K562 (cell line): ENCODE results near the gene NFYC. TPM values are rescaled to one million over a fixed set of nuclear protein-coding genes. Genes with fewer than 3 reads are reported as not detected.

Experiments
- ATAC-seq: fragments of 200-7000 bp; cut with Tn5 transposase; 3 replicates; pipeline ENCODE4 v1.9.1; 2020; ENCODE audit warnings: moderate library complexity
- BruUV-seq: library from RNA; stranded (reverse); fragments of 400-500 nt; replicated peaks from 2 replicates; lab custom pipeline; 2021; lab: Mats Ljungman, UMichigan
- CTCF ChIA-PET: fragments of 300-600 bp; formaldehyde crosslinking; extraction: SDS; loops from one replicate; lab custom pipeline; 2021; ENCODE audit warnings: low intra/inter-chr PET ratio; lab: Yijun Ruan, JAX
- POLR2A ChIA-PET: fragments of 300-600, 350-650 bp; sonication (Branson Sonifier 250); formaldehyde crosslinking; extraction: SDS; loops from one replicate; lab custom pipeline; 2021; ENCODE audit warnings: antibody characterized with exemption, inconsistent platforms; lab: Yijun Ruan, JAX
- DNase-seq, 4 experiments: peaks; one replicate each; pipeline versions ENCODE4 v3.0.0 to v3.0.0-alpha.2; 2011 to 2018; ENCODE audit warnings: low spot score in 3 of 4, mixed read lengths in 3 of 4; ENCODE audit errors: extremely low read depth in 1 of 4
- FAIRE-seq: peaks from 2 replicates; lab custom pipeline; 2011; peaks lifted over from hg19 to GRCh38; lab: Jason Lieb, UNC
- H2AFZ ChIP-seq: 2 replicates; pipeline ENCODE4 v1.6.0; 2011; ENCODE audit warnings: low read depth, low read length, control low read depth, inconsistent platforms
- H3K27ac ChIP-seq: fragments of 200-600 bp; 3 replicates; pipeline ENCODE4 v1.8.0; 2011; ENCODE audit warnings: low read depth, mild to moderate bottlenecking, control low read depth, inconsistent platforms, low read length, moderate library complexity, mixed read lengths; ENCODE audit errors: extremely low read depth
- H3K27me3 ChIP-seq, 2 experiments: fragments of 300-600 bp in 1 of 2; 2 replicates in 1 of 2; 3 replicates in 1 of 2; pipeline versions ENCODE4 v1.6.0 to v1.8.0; 2011; ENCODE audit warnings: inconsistent platforms in 2 of 2, low read length in 2 of 2, mild to moderate bottlenecking in 1 of 2, mixed read lengths in 1 of 2, moderate library complexity in 1 of 2; ENCODE audit not compliant: control insufficient read depth in 2 of 2, insufficient read depth in 2 of 2
- H3K36me3 ChIP-seq: fragments of 300-600 bp; 3 replicates; pipeline ENCODE4 v1.8.0; 2011; ENCODE audit warnings: mild to moderate bottlenecking, low read length, inconsistent platforms; ENCODE audit not compliant: control insufficient read depth, insufficient read depth
- H3K4me1 ChIP-seq, 2 experiments: fragments of 200-600 bp in 1 of 2; replicated peaks in 1 of 2; 2 replicates in 1 of 2; 3 replicates in 1 of 2; pipeline versions ENCODE4 v1.5.1 to v1.8.0; 2011; ENCODE audit warnings: inconsistent platforms in 2 of 2, low read length in 2 of 2, mild to moderate bottlenecking in 1 of 2, mixed read lengths in 1 of 2, moderate library complexity in 1 of 2; ENCODE audit not compliant: control insufficient read depth in 2 of 2, insufficient read depth in 2 of 2
- H3K4me2 ChIP-seq: 2 replicates; pipeline ENCODE4 v1.6.1; 2011; ENCODE audit warnings: low read length, control low read depth, inconsistent platforms, mixed read lengths; ENCODE audit not compliant: insufficient read depth
- H3K4me3 ChIP-seq: fragments of 200-600 bp; sonication (generic), shearing (Covaris generic); 2 replicates; pipeline ENCODE4 v1.5.1; 2016; ENCODE audit warnings: control low read depth, inconsistent platforms
- H3K79me2 ChIP-seq: fragments of 200-600 bp; 3 replicates; pipeline ENCODE4 v1.8.0; 2011; ENCODE audit warnings: low read length, inconsistent platforms; ENCODE audit not compliant: control insufficient read depth, insufficient read depth
- H3K9ac ChIP-seq, 2 experiments: 2 replicates each; pipeline versions ENCODE4 v1.6.0 to v1.6.1; 2011; ENCODE audit warnings: low read depth in 2 of 2, low read length in 2 of 2, control low read depth in 1 of 2, inconsistent platforms in 1 of 2, mild to moderate bottlenecking in 1 of 2, mixed read lengths in 1 of 2; ENCODE audit not compliant: insufficient read depth in 1 of 2
- H3K9me1 ChIP-seq: one replicate; pipeline ENCODE4 v1.6.0; 2011; ENCODE audit warnings: inconsistent platforms, mild to moderate bottlenecking, low read length, moderate library complexity; ENCODE audit not compliant: control insufficient read depth, insufficient read depth
- H3K9me3 ChIP-seq: replicated peaks from 2 replicates; pipeline ENCODE4 v1.5.1; 2011; ENCODE audit warnings: low read depth, low read length, inconsistent platforms; ENCODE audit not compliant: control insufficient read depth, insufficient read depth
- H4K20me1 ChIP-seq: replicated peaks from 2 replicates; pipeline ENCODE4 v1.6.1; 2011; ENCODE audit warnings: low read length, inconsistent platforms, mixed read lengths; ENCODE audit not compliant: control insufficient read depth, insufficient read depth
- CAMTA2 ChIP-seq: fragments of 250-450 bp; sonication (Bioruptor Pico); conservative IDR thresholded peaks from 2 replicates; pipeline ENCODE4 v1.5.1; 2022
- RBM25 ChIP-seq: fragments of 200-400 bp; formaldehyde crosslinking; IDR thresholded peaks from 2 replicates; pipeline ENCODE4 v1.6.1; 2018; ENCODE audit warnings: low read length, low read depth, moderate library complexity; ENCODE audit not compliant: severe bottlenecking
- XRCC3 ChIP-seq: fragments of 450-650 bp; IDR thresholded peaks from 2 replicates; pipeline ENCODE4 v1.6.1; 2017; ENCODE audit warnings: mild to moderate bottlenecking, moderate library complexity
- ZNF121 ChIP-seq: sonication (generic); formaldehyde crosslinking; conservative IDR thresholded peaks from 2 replicates; pipeline ENCODE4 v1.8.0; 2022; ENCODE audit warnings: missing genetic modification reagents
- WGBS: fragments of 100-300 bp; shearing (Covaris generic); methylation state at CpG from one replicate; pipeline ENCODE4 v1.1.6; 2016; ENCODE audit warnings: low coverage, mixed read lengths; ENCODE audit not compliant: insufficient coverage; ENCODE audit errors: missing lambda C conversion rate; 5-methylcytosine and 5-hydroxymethylcytosine counted together
- in situ Hi-C: fragments of 300-500 bp; cut with MboI; formaldehyde crosslinking; loops from 4 replicates; pipeline ENCODE4 v1.15.0; 2018; ENCODE audit warnings: inconsistent platforms, mixed read lengths
- intact Hi-C: fragments of 100-400 bp; cut with micrococcal nuclease; formaldehyde crosslinking; loops from 2 replicates; pipeline ENCODE4 v1.14.2; 2022
- polyA plus RNA-seq, 8 experiments: library from polyadenylated mRNA; depleted of rRNA in 4 of 8; stranded (reverse) in 5 of 8; unstranded in 3 of 8; fragments of >200 nt; fragmentation: Nextera tagmentation in 2 of 8; fragmentation: Illumina TruSeq in 1 of 8; extraction: Ambion mirVana in 2 of 8; extraction: Trizol in 1 of 8; gene quantifications; 2 replicates each; pipeline versions ENCODE4 v1.2.1 to v1.2.3, GENCODE V29; 2011 to 2014; ENCODE audit warnings: inconsistent platforms in 1 of 8, missing spikeins in 1 of 8
- total RNA-seq, 7 experiments: library from RNA; depleted of rRNA in 6 of 7; stranded (reverse); fragments of >200 nt in 6 of 7; fragmentation: Illumina TruSeq in 2 of 7; extraction: Trizol in 2 of 7; gene quantifications; 2 replicates each; pipeline versions ENCODE4 v1.2.1 to v1.2.3, GENCODE V29; 2011 to 2021; ENCODE audit warnings: low replicate concordance in 1 of 7

The NFYC gene
- total and polyA plus RNA-seq, 9 of the 15 experiments (the other 6 are each of a cell fraction or from before 2014, with no cell fraction given) = 4.8 to 59.8 (median 41.1) TPM

- ATAC-seq (no peak), FAIRE-seq (no peak), DNase-seq (no peak)
- intact Hi-C loops (no loop called here), in situ Hi-C loops (no loop called here)
- no peaks in the 10 kb centered on the region for H4K20me1 ChIP-seq
- WGBS = 55% methylated on average over 1 of the region's 1 CpG
- no TSS peak for BruUV-seq
- peaks cover 76% of the 10 kb centered on the region for H3K79me2 ChIP-seq
- ChIA-PET POLR2A (interaction anchor here (0.5 to 1.6 kb wide), 5 partner anchors 9 to 1102 kb away, joined by 3 to 7 read pairs (median 5); partner anchors contain the start of gene NFYC), CTCF (no interaction called here)
- H3K4me1 ChIP-seq = peaks cover 0 to 10% of the 10 kb centered on the region in 2 experiments; a peak in 3 of 5 replicates
- H3K4me2 ChIP-seq = no peak overlapping the region
- H3K4me3 ChIP-seq = no peak overlapping the region
- TF ChIP-seq CAMTA2 (CRISPR knock-in tag) (no peak), XRCC3 (no peak)
- H3K9ac ChIP-seq = no peak overlapping the region
- peaks cover 18% of the 10 kb centered on the region for H3K36me3 ChIP-seq
- no peaks in the 10 kb centered on the region for H3K9me3 ChIP-seq
- no peak overlapping the region for H3K27ac ChIP-seq
- no peaks in the 10 kb centered on the region for H3K27me3 ChIP-seq
- no peak overlapping the region for H2AFZ ChIP-seq
- H3K9me1 ChIP-seq = no peaks in the 10 kb centered on the region
Measured at GRCh38 chr1:40717955-40718354, 26.5 kb downstream of the NFYC start.

DNA sequence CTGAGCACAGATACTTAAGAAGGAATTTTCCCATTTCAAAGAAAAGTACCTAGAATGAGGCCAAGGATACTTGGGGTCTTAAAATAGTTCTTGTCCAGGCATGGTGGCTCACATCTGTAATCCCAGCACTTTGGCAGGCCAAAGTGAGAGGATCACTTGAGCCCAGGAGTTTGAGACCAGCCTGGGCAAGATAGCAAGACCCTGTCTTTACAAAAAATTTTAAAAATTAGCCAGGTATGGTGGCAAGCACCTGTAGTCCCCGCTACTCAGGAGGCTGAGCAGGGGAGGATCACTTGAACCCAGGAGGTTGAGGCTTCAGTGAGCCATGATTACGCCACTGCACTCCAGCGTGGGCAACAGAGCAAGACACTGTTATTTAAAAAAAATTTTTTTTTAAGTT, 29.0 kb downstream of the NFYC start:
- no peak for DNase-seq
- Histone ChIP-seq H3K9ac (no peak overlapping the region), H3K27ac (no peak overlapping the region), H3K4me1 (no peaks in the 10 kb centered on the region; a peak in 1 of 5 replicates), H3K79me2 (peaks cover 64% of the 10 kb centered on the region), H3K9me3 (no peaks in the 10 kb centered on the region)
- WGBS = 90% methylated on average over 3 of the region's 3 CpGs
- no peak for TF ChIP-seq RBM25
- TF ChIP-seq ZNF121 (CRISPR knock-in tag) = 0 out of 2 replicates have a peak, but pooled peaks have one; percentile 34
- TF ChIP-seq, all 486 proteins: peak for 1
- Histone ChIP-seq H4K20me1 (no peaks in the 10 kb centered on the region), H3K9me1 (no peaks in the 10 kb centered on the region), H3K36me3 (peaks cover 10% of the 10 kb centered on the region; the same call in 2 of the 3 replicates), H3K27me3 (no peaks in the 10 kb centered on the region), H3K4me2 (no peak overlapping the region), H3K4me3 (no peak overlapping the region), H2AFZ (no peak overlapping the region)
- in situ Hi-C loops (no loop called here), intact Hi-C loops (no loop called here)
- ChIA-PET POLR2A (interaction anchor here (0.6 to 4.1 kb wide), 6 partner anchors 9 to 77 kb away, joined by 3 to 17 read pairs (median 5); no protein-coding TSS in a partner anchor), CTCF (no interaction called here)
- ATAC-seq (no peak), FAIRE-seq (no peak)
- no TSS peak for BruUV-seq
